Neural cell (in vitro differentiated cells): ENCODE measurements around the gene AGBL4. TPM values are rescaled to one million over a fixed set of nuclear protein-coding genes. Genes with fewer than 3 reads are reported as not detected.

Experiments
- H2AFZ ChIP-seq: fragments of 200-600, 300-800 bp; sonication (generic), shearing (Covaris generic); 2 replicates; pipeline ENCODE4 v1.6.0; 2014; ENCODE audit warnings: low read depth, mild to moderate bottlenecking, antibody characterized with exemption, low read length, moderate library complexity
- H3F3A ChIP-seq: fragments of 200-600 bp; shearing (Covaris generic); 2 replicates; pipeline ENCODE4 v1.6.1; 2016; ENCODE audit warnings: mild to moderate bottlenecking, moderate library complexity, mixed read lengths, antibody characterized with exemption, low read length; ENCODE audit not compliant: insufficient read depth, poor library complexity, severe bottlenecking
- H3K27ac ChIP-seq: fragments of 200-600, 300-800 bp; sonication (generic), shearing (Covaris generic); 2 replicates; pipeline ENCODE4 v1.5.1; 2014; ENCODE audit warnings: mild to moderate bottlenecking, low read length, moderate library complexity
- H3K27me3 ChIP-seq: fragments of 300-800, 200-600 bp; sonication (generic), shearing (Covaris generic); 2 replicates; pipeline ENCODE4 v1.6.0; 2014; ENCODE audit warnings: mild to moderate bottlenecking, low read depth, low read length, moderate library complexity; ENCODE audit not compliant: insufficient read depth
- H3K36me3 ChIP-seq: fragments of 300-800, 200-600 bp; sonication (generic), shearing (Covaris generic); 2 replicates; pipeline ENCODE4 v1.5.1; 2014; ENCODE audit warnings: mild to moderate bottlenecking, antibody characterized with exemption, low read length, moderate library complexity; ENCODE audit not compliant: insufficient read depth
- H3K4me2 ChIP-seq: fragments of 300-800, 200-600 bp; sonication (generic), shearing (Covaris generic); 2 replicates; pipeline ENCODE4 v1.6.0; 2014; ENCODE audit warnings: mild to moderate bottlenecking, low read length
- H3K4me3 ChIP-seq: fragments of 300-800, 200-600 bp; sonication (generic), shearing (Covaris generic); 2 replicates; pipeline ENCODE4 v1.5.1; 2014; ENCODE audit warnings: mild to moderate bottlenecking, low read length, moderate library complexity
- H3K79me2 ChIP-seq: fragments of 200-600 bp; shearing (Covaris generic); replicated peaks from 2 replicates; pipeline ENCODE4 v1.6.0; 2014; ENCODE audit warnings: mild to moderate bottlenecking, low read length, moderate library complexity; ENCODE audit not compliant: insufficient read depth
- H3K9ac ChIP-seq: fragments of 300-800, 200-600 bp; sonication (generic), shearing (Covaris generic); 2 replicates; pipeline ENCODE4 v1.6.1; 2016; ENCODE audit warnings: mild to moderate bottlenecking, low read length, mixed read lengths
- H3K9me2 ChIP-seq: fragments of 200-600 bp; shearing (Covaris generic); 2 replicates; pipeline ENCODE4 v1.6.1; 2016; ENCODE audit warnings: mild to moderate bottlenecking, low read length, mixed read lengths; ENCODE audit not compliant: insufficient read depth
- H3K9me3 ChIP-seq: fragments of 200-600, 300-800 bp; sonication (generic), shearing (Covaris generic); 2 replicates; pipeline ENCODE4 v1.6.1; 2016; ENCODE audit warnings: mild to moderate bottlenecking, mixed run types, low read length, moderate library complexity, mixed read lengths
- H4K20me1 ChIP-seq: fragments of 200-600 bp; shearing (Covaris generic); 2 replicates; pipeline ENCODE4 v1.6.1; 2016; ENCODE audit warnings: mild to moderate bottlenecking, mixed run types; ENCODE audit not compliant: insufficient read depth
- EP300 ChIP-seq: fragments of 450-650 bp; conservative IDR thresholded peaks from 2 replicates; pipeline ENCODE4 v1.6.1; 2014; ENCODE audit warnings: antibody characterized with exemption, mild to moderate bottlenecking, moderate library complexity; ENCODE audit not compliant: poor library complexity, severe bottlenecking
- EZH2 ChIP-seq: fragments of 200-600, 300-800 bp; shearing (Covaris generic), sonication (generic); IDR thresholded peaks from 2 replicates; pipeline ENCODE4 v1.6.1; 2014; ENCODE audit warnings: antibody characterized with exemption, low read length, borderline replicate concordance, mild to moderate bottlenecking; ENCODE audit not compliant: insufficient read depth, poor library complexity, severe bottlenecking
- MXI1 ChIP-seq: fragments of 450-650 bp; conservative IDR thresholded peaks from 2 replicates; pipeline ENCODE4 v1.6.1; 2014; ENCODE audit warnings: antibody characterized with exemption, mild to moderate bottlenecking; ENCODE audit not compliant: poor library complexity, severe bottlenecking
- POLR2AphosphoS5 ChIP-seq: IDR thresholded peaks from 2 replicates; pipeline ENCODE4 v1.6.1; 2012
- RAD21 ChIP-seq: fragments of 450-650 bp; conservative IDR thresholded peaks from 2 replicates; pipeline ENCODE4 v1.6.1; 2014; ENCODE audit warnings: antibody characterized with exemption, mild to moderate bottlenecking, moderate library complexity
- REST ChIP-seq: IDR thresholded peaks from 2 replicates; pipeline ENCODE4 v1.6.1; 2012; ENCODE audit warnings: borderline replicate concordance
- SMC3 ChIP-seq: fragments of 450-650 bp; conservative IDR thresholded peaks from 2 replicates; pipeline ENCODE4 v1.6.1; 2014; ENCODE audit warnings: antibody characterized with exemption, mild to moderate bottlenecking, moderate library complexity; ENCODE audit not compliant: poor library complexity
- TAF1 ChIP-seq: IDR thresholded peaks from 2 replicates; pipeline ENCODE4 v1.6.1; 2012; ENCODE audit warnings: low read depth
- polyA plus RNA-seq: library from polyadenylated mRNA; depleted of rRNA; stranded (reverse); fragments of >200 nt; gene quantifications from 2 replicates; pipeline ENCODE4 v1.2.3, GENCODE V29; 2014
- TF ChIP-seq, protein P1 (sequence below): fragments of 450-650 bp; IDR thresholded peaks from 2 replicates; pipeline ENCODE4 v1.5.1; 2014; ENCODE audit warnings: antibody characterized with exemption, mild to moderate bottlenecking, moderate library complexity; ENCODE audit not compliant: poor library complexity, severe bottlenecking

The AGBL4 gene
- polyA plus RNA-seq, 1 donor from 2014 or later: 1.3 TPM

- Histone ChIP-seq H4K20me1 (peaks cover 5% of the 10 kb centered on the region), H3F3A (no peaks in the 10 kb centered on the region), H3K36me3 (peaks cover 13% of the 10 kb centered on the region), H3K4me2 (no peak overlapping the region), H3K4me3 (no peak overlapping the region), H3K27me3 (no peaks in the 10 kb centered on the region), H3K79me2 (peaks cover 39% of the 10 kb centered on the region), H3K27ac (no peak overlapping the region), H3K9me3 (no peaks in the 10 kb centered on the region), H3K9ac (no peak overlapping the region), H3K9me2 (no peaks in the 10 kb centered on the region), H2AFZ (no peak overlapping the region)
- TF ChIP-seq REST: no peak
- no peak for TF ChIP-seq EZH2
- TF ChIP-seq TAF1: no peak
- TF ChIP-seq MXI1: no peak
- TF ChIP-seq SMC3: no peak
Measured at GRCh38 chr1:48767975-48768510, 1255.7 kb downstream of the AGBL4 start.

DNA sequence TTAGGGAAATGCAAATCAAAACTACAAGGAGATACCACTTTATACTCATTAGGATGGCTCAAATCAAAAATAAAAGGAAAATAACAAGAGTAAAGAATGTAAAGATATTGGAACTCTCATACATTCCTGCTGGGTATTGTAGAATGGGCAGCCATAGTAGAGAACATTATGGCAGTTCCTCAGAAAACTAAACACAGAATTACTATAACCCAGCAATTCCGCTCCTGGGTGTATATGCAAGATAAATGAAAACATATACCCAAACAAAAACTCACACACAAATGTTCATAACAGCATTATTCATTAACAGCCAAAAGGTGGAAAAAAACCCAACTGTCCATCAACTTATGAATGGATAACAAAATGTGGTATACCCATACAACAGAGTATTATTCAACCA is 1258.4 kb downstream of the AGBL4 start:
- no peak for TF ChIP-seq MXI1
- no peak for TF ChIP-seq EP300
- no peak for TF ChIP-seq TAF1
- no peak for TF ChIP-seq RAD21
- no peak for TF ChIP-seq SMC3
- no peak for TF ChIP-seq EZH2
- no peak for TF ChIP-seq POLR2AphosphoS5
- TF ChIP-seq, protein P1, sequence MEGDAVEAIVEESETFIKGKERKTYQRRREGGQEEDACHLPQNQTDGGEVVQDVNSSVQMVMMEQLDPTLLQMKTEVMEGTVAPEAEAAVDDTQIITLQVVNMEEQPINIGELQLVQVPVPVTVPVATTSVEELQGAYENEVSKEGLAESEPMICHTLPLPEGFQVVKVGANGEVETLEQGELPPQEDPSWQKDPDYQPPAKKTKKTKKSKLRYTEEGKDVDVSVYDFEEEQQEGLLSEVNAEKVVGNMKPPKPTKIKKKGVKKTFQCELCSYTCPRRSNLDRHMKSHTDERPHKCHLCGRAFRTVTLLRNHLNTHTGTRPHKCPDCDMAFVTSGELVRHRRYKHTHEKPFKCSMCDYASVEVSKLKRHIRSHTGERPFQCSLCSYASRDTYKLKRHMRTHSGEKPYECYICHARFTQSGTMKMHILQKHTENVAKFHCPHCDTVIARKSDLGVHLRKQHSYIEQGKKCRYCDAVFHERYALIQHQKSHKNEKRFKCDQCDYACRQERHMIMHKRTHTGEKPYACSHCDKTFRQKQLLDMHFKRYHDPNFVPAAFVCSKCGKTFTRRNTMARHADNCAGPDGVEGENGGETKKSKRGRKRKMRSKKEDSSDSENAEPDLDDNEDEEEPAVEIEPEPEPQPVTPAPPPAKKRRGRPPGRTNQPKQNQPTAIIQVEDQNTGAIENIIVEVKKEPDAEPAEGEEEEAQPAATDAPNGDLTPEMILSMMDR: no peak
- no peak for TF ChIP-seq REST
- Histone ChIP-seq H3K4me3 (no peak overlapping the region), H3K4me2 (no peak overlapping the region), H3K36me3 (peaks cover 18% of the 10 kb centered on the region), H3F3A (no peaks in the 10 kb centered on the region), H2AFZ (no peak overlapping the region), H3K9me2 (no peaks in the 10 kb centered on the region), H3K9me3 (no peaks in the 10 kb centered on the region), H4K20me1 (no peaks in the 10 kb centered on the region), H3K27ac (no peak overlapping the region), H3K9ac (no peak overlapping the region), H3K79me2 (peaks cover 24% of the 10 kb centered on the region), H3K27me3 (no peaks in the 10 kb centered on the region)
